Measurements from ENCODE around the gene DGKE.

The DGKE gene

DNA sequence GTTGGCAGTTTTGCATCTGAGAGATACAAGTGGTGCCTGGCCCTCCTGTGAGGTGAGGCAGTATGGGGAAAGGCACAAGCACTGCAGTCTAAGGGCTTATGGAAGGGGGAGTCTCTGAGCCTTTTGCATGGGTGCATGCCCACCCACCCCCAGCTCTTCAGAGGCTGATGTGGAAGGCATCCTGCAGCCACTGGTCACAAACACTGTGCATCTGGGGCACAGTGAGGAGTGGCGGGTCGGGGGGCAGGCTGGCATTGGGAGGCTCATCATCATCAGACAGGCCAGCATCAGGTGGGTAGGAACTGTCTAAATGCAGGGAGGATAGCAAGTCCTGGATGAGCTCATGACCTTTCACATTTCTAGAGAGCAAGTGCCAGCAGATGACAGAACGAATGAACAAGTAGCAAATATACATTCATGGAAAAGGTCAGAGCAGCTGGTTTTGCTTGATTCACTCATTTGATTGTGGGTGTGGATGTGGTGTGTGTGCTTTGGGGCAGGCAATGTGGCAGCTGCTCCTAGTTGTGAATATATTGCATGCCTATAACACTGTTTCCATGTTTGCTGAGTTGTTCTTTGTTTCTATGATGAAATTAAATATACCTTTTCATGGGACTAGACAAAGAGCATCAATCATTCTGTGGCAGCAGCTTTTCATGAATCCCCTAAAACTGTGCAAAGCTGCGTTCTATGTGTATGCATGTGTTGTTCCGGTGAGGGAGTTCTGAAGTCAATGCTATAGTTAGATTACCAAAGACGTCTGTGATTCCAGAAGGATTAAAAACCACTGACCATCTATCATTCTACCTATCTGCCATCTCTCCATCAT is 50.7 kb downstream of the DGKE start:
- TF ChIP-seq EZH2phosphoT487 (IDR thresholded peaks at IDR 0.05; ENCODE audit: borderline replicate concordance) = no peak
- TF ChIP-seq, protein P1, sequence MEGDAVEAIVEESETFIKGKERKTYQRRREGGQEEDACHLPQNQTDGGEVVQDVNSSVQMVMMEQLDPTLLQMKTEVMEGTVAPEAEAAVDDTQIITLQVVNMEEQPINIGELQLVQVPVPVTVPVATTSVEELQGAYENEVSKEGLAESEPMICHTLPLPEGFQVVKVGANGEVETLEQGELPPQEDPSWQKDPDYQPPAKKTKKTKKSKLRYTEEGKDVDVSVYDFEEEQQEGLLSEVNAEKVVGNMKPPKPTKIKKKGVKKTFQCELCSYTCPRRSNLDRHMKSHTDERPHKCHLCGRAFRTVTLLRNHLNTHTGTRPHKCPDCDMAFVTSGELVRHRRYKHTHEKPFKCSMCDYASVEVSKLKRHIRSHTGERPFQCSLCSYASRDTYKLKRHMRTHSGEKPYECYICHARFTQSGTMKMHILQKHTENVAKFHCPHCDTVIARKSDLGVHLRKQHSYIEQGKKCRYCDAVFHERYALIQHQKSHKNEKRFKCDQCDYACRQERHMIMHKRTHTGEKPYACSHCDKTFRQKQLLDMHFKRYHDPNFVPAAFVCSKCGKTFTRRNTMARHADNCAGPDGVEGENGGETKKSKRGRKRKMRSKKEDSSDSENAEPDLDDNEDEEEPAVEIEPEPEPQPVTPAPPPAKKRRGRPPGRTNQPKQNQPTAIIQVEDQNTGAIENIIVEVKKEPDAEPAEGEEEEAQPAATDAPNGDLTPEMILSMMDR (conservative IDR thresholded peaks at IDR 0.05; ENCODE audit: low read length) = no peak
- no peak overlapping the region for H3K9ac ChIP-seq (ENCODE audit: low read depth, low read length, poor library complexity, severe bottlenecking)

DNA sequence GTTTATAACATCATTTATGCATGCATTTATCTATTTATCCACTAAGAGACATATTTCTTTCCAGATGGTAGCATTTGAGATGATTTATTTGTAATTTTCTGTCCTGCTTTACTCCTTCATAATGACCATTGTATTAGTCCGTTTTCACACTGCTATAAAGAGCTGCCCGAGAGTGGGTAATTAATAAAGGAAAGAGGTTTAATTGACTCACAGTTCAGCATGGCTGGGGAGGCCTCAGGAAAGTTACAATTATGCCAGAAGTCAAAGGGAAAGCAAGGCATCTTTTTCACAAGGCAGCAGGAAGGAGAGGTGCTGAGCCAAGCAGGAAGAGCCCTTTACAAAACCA is 51.3 kb downstream of the DGKE start:
- Histone ChIP-seq H3K9me3 (ENCODE audit: insufficient read depth, low read depth, low read length) (peaks cover 17% of the 10 kb centered on the region; the same call in 1 of the 2 replicates), H3F3A (ENCODE audit: low read depth) (no peaks in the 10 kb centered on the region), H3K27me3 (ENCODE audit: insufficient read depth, low read length, poor library complexity, severe bottlenecking) (no peaks in the 10 kb centered on the region), H3K4me3 (ENCODE audit: low read length, poor library complexity, severe bottlenecking) (no peak overlapping the region), H2AFZ (ENCODE audit: low read length) (no peak overlapping the region), H3K4me1 (ENCODE audit: insufficient read depth, low read length, poor library complexity, severe bottlenecking) (no peaks in the 10 kb centered on the region), H3K79me2 (ENCODE audit: insufficient read depth, low read length) (no peaks in the 10 kb centered on the region), H3K4me2 (ENCODE audit: low read depth, low read length, poor library complexity, severe bottlenecking) (no peak overlapping the region), H3K9me2 (replicated peaks; ENCODE audit: low read depth, low read length) (no peaks in the 10 kb centered on the region), H3K9ac (ENCODE audit: low read depth, low read length, poor library complexity, severe bottlenecking) (no peak overlapping the region), H3K36me3 (ENCODE audit: insufficient read depth, low read length) (peaks cover 26% of the 10 kb centered on the region; the same call in 1 of the 2 replicates), H4K20me1 (ENCODE audit: insufficient read depth, low read length, poor library complexity, severe bottlenecking) (no peaks in the 10 kb centered on the region)
- TF ChIP-seq EZH2phosphoT487 (IDR thresholded peaks at IDR 0.05; ENCODE audit: borderline replicate concordance) = no peak

More for the DNA sequence above, 50.7 kb downstream of the DGKE start:
- no peaks in the 10 kb centered on the region for H3K4me1 ChIP-seq (ENCODE audit: insufficient read depth, low read length, poor library complexity, severe bottlenecking)
- H3K79me2 ChIP-seq (ENCODE audit: insufficient read depth, low read length) = no peaks in the 10 kb centered on the region
- H2AFZ ChIP-seq (ENCODE audit: low read length) = no peak overlapping the region
- no peak overlapping the region for H3K4me2 ChIP-seq (ENCODE audit: low read depth, low read length, poor library complexity, severe bottlenecking)
- H3F3A ChIP-seq (ENCODE audit: low read depth) = no peaks in the 10 kb centered on the region
- no peaks in the 10 kb centered on the region for H3K9me2 ChIP-seq (replicated peaks; ENCODE audit: low read depth, low read length)
- no peaks in the 10 kb centered on the region for H3K27me3 ChIP-seq (ENCODE audit: insufficient read depth, low read length, poor library complexity, severe bottlenecking)
- H4K20me1 ChIP-seq (ENCODE audit: insufficient read depth, low read length, poor library complexity, severe bottlenecking) = no peaks in the 10 kb centered on the region
- peaks cover 17% of the 10 kb centered on the region; the same call in 1 of the 2 replicates for H3K9me3 ChIP-seq (ENCODE audit: insufficient read depth, low read depth, low read length)
- peaks cover 22% of the 10 kb centered on the region; the same call in 1 of the 2 replicates for H3K36me3 ChIP-seq (ENCODE audit: insufficient read depth, low read length)
- no peak overlapping the region for H3K4me3 ChIP-seq (ENCODE audit: low read length, poor library complexity, severe bottlenecking)

DNA sequence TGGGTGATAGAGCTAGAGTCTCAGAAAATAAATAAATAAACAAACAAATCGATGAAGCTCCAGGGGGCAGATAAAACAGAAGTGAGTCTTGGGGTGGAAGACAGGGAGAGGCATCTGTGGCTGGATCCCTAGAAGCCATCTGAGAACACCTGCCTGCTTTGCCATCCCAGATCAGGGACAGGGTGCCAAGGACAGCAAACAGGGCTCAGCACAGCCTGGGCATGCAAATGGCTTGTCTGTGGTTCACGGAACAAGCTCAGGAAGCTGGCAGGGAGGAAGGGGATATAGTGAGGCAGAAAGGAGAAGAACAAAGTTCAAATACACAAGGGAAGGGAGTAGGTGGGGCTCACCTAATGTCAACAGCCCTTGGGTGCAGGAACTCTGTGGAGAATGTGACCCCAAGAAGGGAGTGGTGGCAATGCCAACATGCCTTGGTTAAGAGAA is 52.4 kb downstream of the DGKE start:
- no peaks in the 10 kb centered on the region for H3K27me3 ChIP-seq (ENCODE audit: insufficient read depth, low read length, poor library complexity, severe bottlenecking)
- H4K20me1 ChIP-seq (ENCODE audit: insufficient read depth, low read length, poor library complexity, severe bottlenecking) = no peaks in the 10 kb centered on the region
- no peaks in the 10 kb centered on the region for H3K9me2 ChIP-seq (replicated peaks; ENCODE audit: low read depth, low read length)
- TF ChIP-seq EZH2phosphoT487 (IDR thresholded peaks at IDR 0.05; ENCODE audit: borderline replicate concordance) = no peak
- TF ChIP-seq, protein P1 (conservative IDR thresholded peaks at IDR 0.05; ENCODE audit: low read length) = no peak
- H3K4me3 ChIP-seq (ENCODE audit: low read length, poor library complexity, severe bottlenecking) = no peak overlapping the region
- no peak overlapping the region for H2AFZ ChIP-seq (ENCODE audit: low read length)
- H3K4me2 ChIP-seq (ENCODE audit: low read depth, low read length, poor library complexity, severe bottlenecking) = no peak overlapping the region
- H3K9me3 ChIP-seq (ENCODE audit: insufficient read depth, low read depth, low read length) = peaks cover 17% of the 10 kb centered on the region; the same call in 1 of the 2 replicates
- no peak overlapping the region for H3K9ac ChIP-seq (ENCODE audit: low read depth, low read length, poor library complexity, severe bottlenecking)
- H3K4me1 ChIP-seq (ENCODE audit: insufficient read depth, low read length, poor library complexity, severe bottlenecking) = no peaks in the 10 kb centered on the region
- H3F3A ChIP-seq (ENCODE audit: low read depth) = no peaks in the 10 kb centered on the region
- peaks cover 36% of the 10 kb centered on the region for H3K36me3 ChIP-seq (ENCODE audit: insufficient read depth, low read length)
- H3K79me2 ChIP-seq (ENCODE audit: insufficient read depth, low read length) = no peaks in the 10 kb centered on the region

Data from Loucy (cell line).